ENCODE data around the gene MCTP1. TPM values are rescaled to one million over a fixed set of nuclear protein-coding genes. Genes with fewer than 3 reads are reported as not detected.

Gene MCTP1
- total and polyA plus RNA-seq, 2 of the 8 experiments (the other 6 are each of a cell fraction or from before 2014, with no cell fraction given), result 0.56 to 3.4 TPM

- ChIA-PET POLR2A (ENCODE audit: partially characterized antibody) (no interaction called here), CTCF (ENCODE audit: partially characterized antibody) (no interaction called here)
- no peak overlapping the region for H3K27ac ChIP-seq (ENCODE audit: low read depth, low read length)
- H3K9me3 ChIP-seq (ENCODE audit: insufficient read depth in 2 of 2, low read depth in 1 of 2, low read length in 1 of 2), result no peaks in the 10 kb centered on the region
- H2AK5ac ChIP-seq (ENCODE audit: low read depth, low read length), result no peak overlapping the region
- no peaks in the 10 kb centered on the region for H3K79me2 ChIP-seq (ENCODE audit: control insufficient read depth in 1 of 2, insufficient read depth in 2 of 2, low read length in 2 of 2)
- H3K56ac ChIP-seq (replicated peaks; ENCODE audit: insufficient read length, low read depth, low read length), result no peak overlapping the region
- no peak overlapping the region for H2BK120ac ChIP-seq (replicated peaks; ENCODE audit: low read depth, low read length)
- no peaks in the 10 kb centered on the region for H4K20me1 ChIP-seq (replicated peaks in 1 of 2; ENCODE audit: control insufficient read depth in 1 of 2, insufficient read depth in 2 of 2, low read length in 2 of 2)
- no peak overlapping the region for H4K91ac ChIP-seq (replicated peaks; ENCODE audit: insufficient read length, low read length)
- no peak overlapping the region for H3K4ac ChIP-seq (replicated peaks; ENCODE audit: insufficient read length, low read depth, low read length)
- no peak overlapping the region for H2BK20ac ChIP-seq (ENCODE audit: low read length)
- H2BK15ac ChIP-seq (ENCODE audit: low read length), result no peak overlapping the region
- H3K23ac ChIP-seq (ENCODE audit: insufficient read length), result no peak overlapping the region
- no peak overlapping the region for H3K4me3 ChIP-seq (ENCODE audit: extremely low read depth in 1 of 4, insufficient read depth in 2 of 4, low read depth in 3 of 4, low read length in 4 of 4)
- peak overlapping the region; percentile 68; the same call in 1 of the 2 replicates for H2AFZ ChIP-seq (ENCODE audit: low read length)
- no peak overlapping the region for H2BK12ac ChIP-seq (ENCODE audit: low read depth, low read length)
- H3K27me3 ChIP-seq (replicated peaks in 1 of 4; ENCODE audit: control insufficient read depth in 3 of 4, extremely low read depth in 1 of 4, insufficient read depth in 3 of 4, low read length in 3 of 4), result no peaks in the 10 kb centered on the region
- FAIRE-seq (no peak), DNase-seq (ENCODE audit: low read depth in 1 of 2, low spot score in 2 of 2) (no peak)
- no peak overlapping the region for H3K18ac ChIP-seq (ENCODE audit: extremely low read depth, low read length)
- H3K4me1 ChIP-seq (replicated peaks in 1 of 4; ENCODE audit: control insufficient read depth in 3 of 4, insufficient read depth in 4 of 4, low read length in 3 of 4), result no peaks in the 10 kb centered on the region
- H3K23me2 ChIP-seq (ENCODE audit: low read depth, low read length), result no peaks in the 10 kb centered on the region
- no peaks in the 10 kb centered on the region for H3K36me3 ChIP-seq (ENCODE audit: control insufficient read depth in 2 of 4, insufficient read depth in 4 of 4, low read length in 3 of 4)
- no peak overlapping the region for H3K9ac ChIP-seq (replicated peaks in 1 of 4; ENCODE audit: extremely low read depth in 1 of 4, low read depth in 3 of 4, low read length in 3 of 4)
- no peak overlapping the region for H4K8ac ChIP-seq (ENCODE audit: extremely low read depth, insufficient read depth, low read length)
- H3K79me1 ChIP-seq (ENCODE audit: low read depth, low read length), result no peaks in the 10 kb centered on the region
- no peak overlapping the region for H3K14ac ChIP-seq (ENCODE audit: insufficient read length)
- no peak overlapping the region for H4K5ac ChIP-seq (ENCODE audit: insufficient read length, low read depth, low read length)
- H2BK5ac ChIP-seq (ENCODE audit: low read depth, low read length), result no peak overlapping the region
- no peak overlapping the region for H3K4me2 ChIP-seq (ENCODE audit: insufficient read depth in 1 of 2, low read depth in 2 of 2, low read length in 2 of 2)
- WGBS, 2 experiments (ENCODE audit: extremely low coverage in 1 of 2, insufficient coverage in 1 of 2, insufficient read length in 1 of 2, insufficient replicate concordance in 2 of 2, low coverage in 1 of 2, low lambda C conversion rate in 2 of 2, missing lambda C conversion rate in 1 of 2), result 93% methylated on average over 2 of the region's 2 CpGs; no CpG with 5 or more reads in 1 of the 2 experiments
- TF ChIP-seq BCL11A (IDR thresholded peaks at IDR 0.05; ENCODE audit: low read depth in 2 of 2, low read length in 2 of 2), result no peak
- TF ChIP-seq EZH2 (IDR thresholded peaks at IDR 0.05; ENCODE audit: low read depth, low read length, severe bottlenecking), result no peak
- no peak for TF ChIP-seq SIN3A (conservative IDR thresholded peaks at IDR 0.05 in 1 of 2, IDR thresholded peaks at IDR 0.05 in 1 of 2; ENCODE audit: low read depth in 1 of 2, low read length in 2 of 2)
- TF ChIP-seq CREB1 (IDR thresholded peaks at IDR 0.05), result no peak
- TF ChIP-seq KDM5A (IDR thresholded peaks at IDR 0.05; ENCODE audit: low read length), result no peak
- TF ChIP-seq HDAC6 (IDR thresholded peaks at IDR 0.05; ENCODE audit: low read depth, low read length), result no peak
- TF ChIP-seq SIRT6 (IDR thresholded peaks at IDR 0.05; ENCODE audit: low read length), result no peak
- TF ChIP-seq RFX5 (IDR thresholded peaks at IDR 0.05; ENCODE audit: borderline replicate concordance, low read depth, low read length), result no peak
- TF ChIP-seq MAX (IDR thresholded peaks at IDR 0.05), result no peak
- TF ChIP-seq NANOG (IDR thresholded peaks at IDR 0.05; ENCODE audit: insufficient read depth, low read depth, low read length, poor library complexity, severe bottlenecking), result no peak
- no peak for TF ChIP-seq USF2 (IDR thresholded peaks at IDR 0.05; ENCODE audit: low read length)
- TF ChIP-seq PHF8 (conservative IDR thresholded peaks at IDR 0.05; ENCODE audit: low read depth, low read length), result no peak
- no peak for TF ChIP-seq KDM1A (IDR thresholded peaks at IDR 0.05; ENCODE audit: borderline replicate concordance, low read length)
- TF ChIP-seq CHD1 (IDR thresholded peaks at IDR 0.05; ENCODE audit: low read depth, low read length), result no peak
These were observed 129.0 kb downstream of the MCTP1 start for GRCh38 chr5:95155888-95156287.

All from H1 (cell line).